ENCODE results near the gene OR5K3.

DNA sequence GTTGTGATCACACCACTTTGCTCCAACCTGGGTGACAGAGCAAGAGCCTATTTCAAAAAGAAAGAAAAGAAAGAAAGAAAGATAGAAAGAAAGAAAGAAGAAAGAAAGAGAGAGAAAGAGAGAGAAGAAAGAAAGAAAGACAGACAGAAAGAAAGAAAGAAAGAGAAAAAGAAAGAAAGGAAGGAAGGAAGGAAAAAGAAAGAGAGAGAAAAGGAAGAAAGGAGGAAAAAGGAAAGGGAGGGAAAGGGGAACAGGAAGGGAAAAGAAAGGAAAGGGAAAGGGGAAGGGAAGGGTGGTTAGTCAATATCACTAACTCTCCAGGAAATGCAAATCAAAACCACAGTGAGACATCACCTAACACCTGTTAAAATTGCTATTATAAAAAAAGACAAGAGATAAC, 18.6 kb upstream of the OR5K3 start:
- TF ChIP-seq POLR2A (IDR thresholded peaks at IDR 0.05; ENCODE audit: low read length), result no peak
- no peak for TF ChIP-seq GATA1 (IDR thresholded peaks at IDR 0.05; ENCODE audit: low read depth, low read length)
